Neural progenitor cell (in vitro differentiated cells): ENCODE data around the gene GRIK2. TPM values are rescaled to one million over a fixed set of nuclear protein-coding genes. Genes with fewer than 3 reads are reported as not detected.

Experiments used
- DNase-seq: peaks from one replicate; pipeline ENCODE4 v3.0.0-alpha.2; 2016; ENCODE audit warnings: low spot score
- H2AFZ ChIP-seq: fragments of 200-600 bp; sonication (generic); replicated peaks from 2 replicates; pipeline ENCODE4 v1.6.1; 2016; ENCODE audit warnings: antibody characterized with exemption
- H3F3A ChIP-seq: fragments of 200-600 bp; sonication (generic); 2 replicates; pipeline ENCODE4 v1.6.1; 2016; ENCODE audit warnings: antibody characterized with exemption, low read depth
- H3K27ac ChIP-seq: fragments of 200-600 bp; sonication (generic); 2 replicates; pipeline ENCODE4 v1.5.1; 2016; ENCODE audit warnings: mild to moderate bottlenecking
- H3K27me3 ChIP-seq: fragments of 200-600 bp; sonication (generic); 2 replicates; pipeline ENCODE4 v1.6.1; 2016; ENCODE audit warnings: mild to moderate bottlenecking, moderate library complexity
- H3K36me3 ChIP-seq: fragments of 200-600 bp; sonication (generic); 2 replicates; pipeline ENCODE4 v1.5.1; 2016
- H3K4me1 ChIP-seq: fragments of 200-600 bp; sonication (generic); 2 replicates; pipeline ENCODE4 v1.6.1; 2016; ENCODE audit warnings: mixed run types
- H3K4me2 ChIP-seq: fragments of 200-600 bp; sonication (generic); 2 replicates; pipeline ENCODE4 v1.6.1; 2016
- H3K4me3 ChIP-seq: fragments of 200-600 bp; sonication (generic); 2 replicates; pipeline ENCODE4 v1.5.1; 2016
- H3K79me2 ChIP-seq: fragments of 200-600 bp; sonication (generic); 2 replicates; pipeline ENCODE4 v1.6.1; 2016; ENCODE audit warnings: low read depth
- H3K9ac ChIP-seq: fragments of 200-600 bp; sonication (generic); 2 replicates; pipeline ENCODE4 v1.6.1; 2016
- H3K9me3 ChIP-seq: fragments of 200-600 bp; sonication (generic); 2 replicates; pipeline ENCODE4 v1.5.1; 2016; ENCODE audit warnings: low read depth
- H4K20me1 ChIP-seq: fragments of 200-600 bp; sonication (generic); 2 replicates; pipeline ENCODE4 v1.6.1; 2016; ENCODE audit warnings: low read depth
- H3K27ac Mint-ChIP-seq: 3 replicates; pipeline ENCODE4 v1.8.0; 2021; ENCODE audit warnings: mixed read lengths
- H3K27me3 Mint-ChIP-seq: 2 replicates; pipeline ENCODE4 v1.8.0; 2022; ENCODE audit warnings: low read depth, mild to moderate bottlenecking, inconsistent platforms, moderate library complexity, mixed read lengths; ENCODE audit not compliant: insufficient read depth
- H3K36me3 Mint-ChIP-seq: 3 replicates; pipeline ENCODE4 v1.8.0; 2021; ENCODE audit warnings: mixed read lengths
- H3K4me1 Mint-ChIP-seq: 3 replicates; pipeline ENCODE4 v1.8.0; 2021; ENCODE audit warnings: mixed read lengths
- H3K4me3 Mint-ChIP-seq: 3 replicates; pipeline ENCODE4 v1.8.0; 2021; ENCODE audit warnings: mild to moderate bottlenecking, moderate library complexity, mixed read lengths
- H3K9me3 Mint-ChIP-seq: 3 replicates; pipeline ENCODE4 v1.8.0; 2020; ENCODE audit warnings: mixed read lengths
- EZH2 ChIP-seq: fragments of 200-600 bp; sonication (generic); IDR thresholded peaks from 2 replicates; pipeline ENCODE4 v1.6.1; 2017; ENCODE audit warnings: antibody characterized with exemption, mild to moderate bottlenecking, moderate library complexity
- EZH2phosphoT487 ChIP-seq: fragments of 200-600 bp; sonication (generic); IDR thresholded peaks from 2 replicates; pipeline ENCODE4 v1.6.1; 2017; ENCODE audit warnings: antibody characterized with exemption
- total RNA-seq: library from RNA; depleted of rRNA; stranded (reverse); fragments of >200 nt; gene quantifications from 2 replicates; pipeline ENCODE4 v1.2.3, GENCODE V29; 2015; ENCODE audit warnings: low replicate concordance
- TF ChIP-seq, protein P1 (sequence below): fragments of 200-600 bp; sonication (generic); IDR thresholded peaks from 2 replicates; pipeline ENCODE4 v1.5.1; 2017; ENCODE audit warnings: antibody characterized with exemption, mild to moderate bottlenecking

The GRIK2 gene
- total RNA-seq, 1 donor from 2014 or later = 0.88 TPM

DNA sequence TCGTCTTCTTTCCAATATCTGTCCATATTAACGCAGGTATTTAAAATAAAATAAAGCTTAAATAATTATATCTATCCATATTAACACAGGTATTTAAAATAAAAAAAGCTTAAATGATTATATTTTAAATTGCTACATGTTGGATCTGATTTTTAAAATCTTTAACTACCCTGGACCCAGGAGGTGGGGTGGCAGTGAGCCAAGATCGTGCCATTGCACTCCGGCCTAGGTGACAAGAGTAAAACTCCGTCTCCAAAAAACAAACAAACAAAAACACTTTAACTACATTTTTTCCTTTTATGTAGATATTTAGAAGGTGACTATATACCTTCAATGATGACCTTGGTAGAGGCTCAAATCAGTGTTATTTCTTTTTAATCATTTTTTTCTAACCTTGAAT lies 211.9 kb downstream of the GRIK2 start:
- Histone ChIP-seq H3K9me3 (no peaks in the 10 kb centered on the region), H3K4me3 (no peak overlapping the region), H3F3A (no peaks in the 10 kb centered on the region), H4K20me1 (no peaks in the 10 kb centered on the region), H2AFZ (no peak overlapping the region), H3K4me2 (no peak overlapping the region), H3K9ac (no peak overlapping the region), H3K36me3 (no peaks in the 10 kb centered on the region), H3K79me2 (no peaks in the 10 kb centered on the region), H3K27ac (no peak overlapping the region), H3K27me3 (no peaks in the 10 kb centered on the region), H3K4me1 (peaks cover 9% of the 10 kb centered on the region)
- no peak for DNase-seq
- no peaks in the 10 kb centered on the region for H3K36me3 Mint-ChIP-seq
- H3K4me1 Mint-ChIP-seq = no peaks in the 10 kb centered on the region
- TF ChIP-seq, protein P1, sequence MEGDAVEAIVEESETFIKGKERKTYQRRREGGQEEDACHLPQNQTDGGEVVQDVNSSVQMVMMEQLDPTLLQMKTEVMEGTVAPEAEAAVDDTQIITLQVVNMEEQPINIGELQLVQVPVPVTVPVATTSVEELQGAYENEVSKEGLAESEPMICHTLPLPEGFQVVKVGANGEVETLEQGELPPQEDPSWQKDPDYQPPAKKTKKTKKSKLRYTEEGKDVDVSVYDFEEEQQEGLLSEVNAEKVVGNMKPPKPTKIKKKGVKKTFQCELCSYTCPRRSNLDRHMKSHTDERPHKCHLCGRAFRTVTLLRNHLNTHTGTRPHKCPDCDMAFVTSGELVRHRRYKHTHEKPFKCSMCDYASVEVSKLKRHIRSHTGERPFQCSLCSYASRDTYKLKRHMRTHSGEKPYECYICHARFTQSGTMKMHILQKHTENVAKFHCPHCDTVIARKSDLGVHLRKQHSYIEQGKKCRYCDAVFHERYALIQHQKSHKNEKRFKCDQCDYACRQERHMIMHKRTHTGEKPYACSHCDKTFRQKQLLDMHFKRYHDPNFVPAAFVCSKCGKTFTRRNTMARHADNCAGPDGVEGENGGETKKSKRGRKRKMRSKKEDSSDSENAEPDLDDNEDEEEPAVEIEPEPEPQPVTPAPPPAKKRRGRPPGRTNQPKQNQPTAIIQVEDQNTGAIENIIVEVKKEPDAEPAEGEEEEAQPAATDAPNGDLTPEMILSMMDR = no peak
- no peaks in the 10 kb centered on the region for H3K9me3 Mint-ChIP-seq
- no peaks in the 10 kb centered on the region for H3K27me3 Mint-ChIP-seq
- no peak overlapping the region for H3K4me3 Mint-ChIP-seq
- no peak overlapping the region for H3K27ac Mint-ChIP-seq

DNA sequence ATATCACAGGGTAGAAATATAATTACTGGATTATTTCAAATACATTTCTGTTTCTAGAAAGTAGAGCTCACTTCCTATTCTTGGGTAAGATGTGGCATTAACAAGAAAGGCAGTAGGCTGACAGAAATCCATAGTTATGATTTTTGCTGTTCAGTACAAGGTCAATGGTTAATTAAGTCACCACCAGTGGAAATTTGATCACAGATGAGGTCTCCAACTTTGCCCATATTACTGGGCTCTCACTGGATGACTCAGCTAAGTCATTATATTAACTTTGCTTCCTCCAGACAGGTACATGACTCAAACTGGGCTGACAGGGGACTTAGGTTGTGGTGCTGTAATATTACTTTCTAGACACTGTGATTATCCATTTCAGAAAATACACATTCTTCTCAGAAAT lies 212.4 kb downstream of the GRIK2 start:
- no peaks in the 10 kb centered on the region for H3K9me3 Mint-ChIP-seq
- TF ChIP-seq, protein P1 = no peak
- TF ChIP-seq EZH2phosphoT487 = no peak
- TF ChIP-seq EZH2 = no peak
- Histone ChIP-seq H3K4me1 (peaks cover 9% of the 10 kb centered on the region), H3K4me2 (no peak overlapping the region), H3K4me3 (no peak overlapping the region), H3K9ac (no peak overlapping the region), H3K27me3 (no peaks in the 10 kb centered on the region), H3K9me3 (no peaks in the 10 kb centered on the region), H3K27ac (no peak overlapping the region), H3K36me3 (no peaks in the 10 kb centered on the region), H4K20me1 (no peaks in the 10 kb centered on the region), H3F3A (no peaks in the 10 kb centered on the region), H3K79me2 (no peaks in the 10 kb centered on the region), H2AFZ (no peak overlapping the region)
- H3K27me3 Mint-ChIP-seq = no peaks in the 10 kb centered on the region
- H3K27ac Mint-ChIP-seq = no peak overlapping the region
- H3K36me3 Mint-ChIP-seq = no peaks in the 10 kb centered on the region
- no peak overlapping the region for H3K4me3 Mint-ChIP-seq
- H3K4me1 Mint-ChIP-seq = no peaks in the 10 kb centered on the region
- DNase-seq = no peak

DNA sequence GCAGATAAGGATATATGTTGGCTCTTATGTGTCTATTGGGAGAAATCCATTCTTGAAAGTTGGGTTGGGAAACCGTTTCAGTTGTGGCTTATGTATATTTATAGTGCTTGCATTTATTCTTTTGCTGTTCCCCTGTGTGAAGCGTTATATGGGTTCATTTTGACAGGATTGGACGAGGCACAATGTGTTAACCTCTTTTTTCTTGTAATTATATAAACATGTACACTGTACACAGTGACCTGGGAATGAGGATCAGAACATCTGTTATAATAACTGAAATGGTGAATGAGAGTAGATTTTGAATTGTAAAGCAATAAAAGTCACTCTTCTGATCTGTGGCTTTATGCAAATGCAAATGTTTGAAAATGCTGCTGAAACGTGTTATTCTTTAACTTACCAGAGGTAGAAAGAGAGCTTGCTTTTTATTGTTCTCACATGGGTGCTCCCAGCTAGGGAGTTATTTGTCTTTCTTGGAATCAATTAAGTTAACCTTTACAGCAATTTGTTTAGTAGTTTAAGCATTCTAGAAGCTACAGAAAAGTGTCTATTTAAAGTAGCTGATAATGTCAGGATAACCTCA lies 213.7 kb downstream of the GRIK2 start:
- Histone ChIP-seq H3F3A (no peaks in the 10 kb centered on the region), H2AFZ (no peak overlapping the region), H3K4me2 (no peak overlapping the region), H3K27ac (no peak overlapping the region), H3K9ac (no peak overlapping the region), H4K20me1 (no peaks in the 10 kb centered on the region), H3K27me3 (no peaks in the 10 kb centered on the region), H3K9me3 (no peaks in the 10 kb centered on the region), H3K4me1 (peaks cover 9% of the 10 kb centered on the region), H3K4me3 (no peak overlapping the region), H3K79me2 (no peaks in the 10 kb centered on the region), H3K36me3 (no peaks in the 10 kb centered on the region)
- no peaks in the 10 kb centered on the region for H3K27me3 Mint-ChIP-seq
- no peak overlapping the region for H3K27ac Mint-ChIP-seq
- H3K4me3 Mint-ChIP-seq = no peak overlapping the region
- TF ChIP-seq EZH2 (no peak), EZH2phosphoT487 (no peak)
- TF ChIP-seq, protein P1 = no peak
- H3K4me1 Mint-ChIP-seq = no peaks in the 10 kb centered on the region
- no peaks in the 10 kb centered on the region for H3K9me3 Mint-ChIP-seq
- H3K36me3 Mint-ChIP-seq = no peaks in the 10 kb centered on the region
- no peak for DNase-seq
